GM19023 (cell line): ENCODE results near the gene ASMT.
"Not testable (repeated sequence)": the region's sequence is repeated elsewhere in the genome, so short reads cannot be mapped to it uniquely, and the experiment has no call there.

Experiments
- ATAC-seq: cut with Tn5 transposase; IDR thresholded peaks from one replicate; pipeline ENCODE4 v1.9.1; 2021; ENCODE audit warnings: mild to moderate bottlenecking, moderate library complexity; ENCODE audit not compliant: unreplicated experiment

The ASMT gene

GRCh38 chrX:1597345-1598020 is 17.4 kb upstream of the ASMT start:
- no peak for ATAC-seq

GRCh38 chrX:1598021-1598875 is 16.6 kb upstream of the ASMT start:
- ATAC-seq, result no peak

GRCh38 chrX:1598876-1599790 is 15.7 kb upstream of the ASMT start:
- ATAC-seq, result no peak

GRCh38 chrX:1599791-1600405 is 15.0 kb upstream of the ASMT start:
- ATAC-seq, result no peak

- no peak for ATAC-seq
Measured at GRCh38 chrX:1600406-1601050, 14.3 kb upstream of the ASMT start.

GRCh38 chrX:1601051-1601767 is 13.7 kb upstream of the ASMT start:
- ATAC-seq, result no peak

GRCh38 chrX:1601768-1602085 is 13.1 kb upstream of the ASMT start:
- ATAC-seq, result no peak

GRCh38 chrX:1602299-1602698 is 12.6 kb upstream of the ASMT start:
- no peak for ATAC-seq

GRCh38 chrX:1606496-1606895 is 8.4 kb upstream of the ASMT start:
- ATAC-seq, result no peak

GRCh38 chrX:1609311-1609710 is 5.5 kb upstream of the ASMT start:
- no peak for ATAC-seq

- peak; percentile 7 for ATAC-seq
Measured at GRCh38 chrX:1609762-1610161, 5.1 kb upstream of the ASMT start.

- peak; percentile 56 for ATAC-seq
Measured at GRCh38 chrX:1610166-1610565, 4.7 kb upstream of the ASMT start.

- no peak for ATAC-seq
Measured at GRCh38 chrX:1610736-1611135, 4.1 kb upstream of the ASMT start.

GRCh38 chrX:1612641-1613286 is 2.1 kb upstream of the ASMT start:
- ATAC-seq, result no peak

GRCh38 chrX:1618689-1619088 is 3.8 kb downstream of the ASMT start:
- ATAC-seq, result no peak

- no peak for ATAC-seq
Measured at GRCh38 chrX:1623691-1624090, 8.8 kb downstream of the ASMT start.

- ATAC-seq, result not testable (repeated sequence)
Measured at GRCh38 chrX:1624158-1624860, 9.4 kb downstream of the ASMT start.

GRCh38 chrX:1624861-1625215 is 10.0 kb downstream of the ASMT start:
- ATAC-seq, result not testable (repeated sequence)

- ATAC-seq, result no peak
Measured at GRCh38 chrX:1629244-1629643, 14.4 kb downstream of the ASMT start.
